Naive thymus-derived CD8-positive, alpha-beta T cell (primary cell): ENCODE results near the gene FOXF2. TPM values are rescaled to one million over a fixed set of nuclear protein-coding genes. Genes with fewer than 3 reads are reported as not detected.

Experiments used
- ATAC-seq, 2 donors: fragments of 150-1000 bp; cut with Tn5 transposase in 1 of 2; sonication (Bioruptor Pico), chemical (Tn5 transposase) in 1 of 2; 1 replicate in 1 of 2; 2 replicates in 1 of 2; pipeline ENCODE4 v1.10.0; 2021; ENCODE audit warnings: mild to moderate bottlenecking in 2 of 2, moderate library complexity in 2 of 2
- POLR2A ChIA-PET: fragments of 350-600 bp; sonication (Branson Sonifier 250); formaldehyde crosslinking; loops from one replicate; lab custom pipeline; 2021; ENCODE audit warnings: antibody characterized with exemption; lab: Charles Lee
- DNase-seq, 10 donors: peaks; one replicate each; pipeline versions ENCODE4 v3.0.0 to v3.0.0-alpha.2; 2020 to 2022
- H3K27ac Mint-ChIP-seq, 10 donors: one replicate each; pipeline ENCODE4 v1.8.0; 2020 to 2022; ENCODE audit warnings: mild to moderate bottlenecking in 10 of 10, mixed read lengths in 10 of 10, moderate library complexity in 4 of 10, inconsistent platforms in 1 of 10
- H3K27me3 Mint-ChIP-seq, 5 donors: one replicate each; pipeline ENCODE4 v1.8.0; 2021 to 2022; ENCODE audit warnings: mixed read lengths in 5 of 5
- H3K36me3 Mint-ChIP-seq, 3 donors: one replicate each; pipeline ENCODE4 v1.8.0; 2020 to 2022; ENCODE audit warnings: mixed read lengths in 3 of 3, mild to moderate bottlenecking in 2 of 3, inconsistent platforms in 1 of 3
- H3K4me1 Mint-ChIP-seq, 4 donors: one replicate each; pipeline ENCODE4 v1.8.0; 2021 to 2022; ENCODE audit warnings: mixed read lengths in 4 of 4
- H3K4me3 Mint-ChIP-seq, 10 donors: one replicate each; pipeline ENCODE4 v1.8.0; 2020 to 2022; ENCODE audit warnings: mild to moderate bottlenecking in 10 of 10, mixed read lengths in 10 of 10, moderate library complexity in 6 of 10, inconsistent platforms in 1 of 10
- H3K9me3 Mint-ChIP-seq, 9 donors: one replicate each; pipeline ENCODE4 v1.8.0; 2020 to 2022; ENCODE audit warnings: mixed read lengths in 9 of 9, mild to moderate bottlenecking in 3 of 9, inconsistent platforms in 1 of 9, moderate library complexity in 1 of 9
- polyA plus RNA-seq, 3 donors: library from polyadenylated mRNA; unstranded; fragments of 300-500 nt; fragmentation: Illumina TruSeq; gene quantifications; one replicate each; pipeline ENCODE4 v1.2.3, GENCODE V29; 2021
- total RNA-seq, 8 experiments: library from RNA in 2 of 8; stranded (reverse) in 2 of 8; gene quantifications; one replicate each; pipeline ENCODE4 v1.2.3 and lab custom pipeline; 2021 to 2026

The FOXF2 gene
- total and polyA plus RNA-seq, 5 experiments from 2014 or later: not detected

DNA sequence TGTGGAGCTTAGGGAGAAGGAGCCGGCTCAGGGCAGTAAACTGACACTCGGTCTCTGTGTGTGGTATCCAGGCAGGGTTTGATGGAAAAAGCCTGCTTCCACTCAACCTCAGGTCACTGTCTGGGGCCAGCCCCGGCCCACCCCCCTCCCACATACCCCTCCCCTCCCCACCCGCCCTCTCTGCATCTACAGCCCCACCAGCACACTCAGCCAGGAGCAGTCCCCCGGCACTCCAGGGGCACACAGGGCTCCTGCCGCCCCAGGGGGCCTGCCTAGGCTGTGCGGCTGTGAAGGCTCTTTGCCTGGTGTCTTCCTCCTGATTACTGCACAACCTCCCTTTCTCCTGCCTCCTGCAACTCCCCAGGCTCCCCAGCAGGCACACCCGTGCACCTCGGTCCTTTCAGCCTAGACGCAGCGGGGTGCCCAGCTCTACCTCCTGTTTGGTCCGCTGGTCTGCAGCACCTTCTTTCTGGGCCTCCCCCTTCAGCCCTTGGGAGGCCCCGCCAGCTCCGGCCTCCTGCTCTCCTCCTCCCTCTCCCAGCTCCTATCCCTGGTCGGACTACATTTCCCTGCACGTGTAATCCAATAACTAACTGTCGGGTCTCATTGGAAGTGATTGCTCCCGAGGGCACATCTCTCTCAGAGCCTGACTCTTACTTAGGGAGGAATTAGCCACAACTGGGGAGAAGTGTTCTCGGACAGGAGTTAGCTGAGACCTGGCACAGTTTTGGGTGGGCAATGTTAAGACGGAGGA is 1.3 kb upstream of the FOXF2 start:
- no peaks in the 10 kb centered on the region for H3K9me3 Mint-ChIP-seq
- peaks cover 37 to 81% (median 65%) of the 10 kb centered on the region in 5 donors for H3K27me3 Mint-ChIP-seq
- peaks cover 15 to 36% (median 33%) of the 10 kb centered on the region in 4 donors for H3K4me1 Mint-ChIP-seq
- H3K27ac Mint-ChIP-seq: peak overlapping the region in 1 of 10 donors; percentile 42
- H3K4me3 Mint-ChIP-seq: peak overlapping the region; percentile 7 to 88 (median 78)
- ATAC-seq (peak in 1 of 2 donors; percentile 34), DNase-seq (no peak)
- POLR2A ChIA-PET: no interaction called here
- H3K36me3 Mint-ChIP-seq: peaks cover 0 to 5% (median 2%) of the 10 kb centered on the region in 3 donors

DNA sequence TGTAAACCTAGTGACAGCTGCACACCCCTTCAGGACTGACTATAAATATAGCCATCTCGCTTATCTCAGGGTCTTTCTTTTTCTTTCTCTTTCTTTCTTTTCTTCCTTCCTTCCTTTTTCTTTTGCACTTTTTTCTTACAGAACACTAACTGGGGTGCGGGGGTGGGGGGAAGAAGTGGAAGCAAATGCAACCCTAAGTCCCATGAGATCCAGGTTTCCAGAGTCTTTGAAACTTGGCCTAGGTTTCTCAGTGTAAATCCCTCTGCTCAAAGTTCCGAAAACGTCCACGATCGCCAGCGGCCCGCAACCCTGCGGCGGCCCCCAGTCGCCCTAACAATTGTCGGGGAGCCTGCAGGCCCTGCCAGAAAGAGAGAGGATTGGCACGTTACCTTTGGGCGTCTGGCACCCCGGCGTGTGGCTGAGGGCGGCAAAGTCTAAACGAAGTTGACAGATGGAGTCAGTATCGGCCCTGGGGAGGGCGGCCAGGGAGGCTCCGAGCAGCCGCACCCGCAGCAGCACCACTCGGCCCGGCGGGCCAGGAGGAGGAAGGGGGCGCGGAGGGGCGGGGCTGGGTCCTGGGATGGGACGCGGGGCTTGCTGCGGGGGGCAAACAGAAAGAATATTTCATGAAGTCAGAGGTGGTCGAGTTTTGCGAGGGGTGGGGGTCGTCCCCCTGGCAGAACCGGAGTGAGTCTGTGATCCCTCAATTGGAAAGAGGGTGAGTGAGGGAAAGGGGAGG is 577 bp upstream of the FOXF2 start:
- Mint-ChIP-seq H3K27me3 (peaks cover 35 to 81% (median 65%) of the 10 kb centered on the region in 5 donors), H3K27ac (peak overlapping the region in 3 of 10 donors; percentile 10 to 73 (median 42)), H3K4me3 (peak overlapping the region; percentile 70 to 88 (median 78)), H3K4me1 (peaks cover 15 to 36% (median 32%) of the 10 kb centered on the region in 4 donors), H3K36me3 (peaks cover 0 to 5% (median 2%) of the 10 kb centered on the region in 3 donors), H3K9me3 (no peaks in the 10 kb centered on the region)
- POLR2A ChIA-PET: no interaction called here
- no peak for ATAC-seq
- no peak for DNase-seq

DNA sequence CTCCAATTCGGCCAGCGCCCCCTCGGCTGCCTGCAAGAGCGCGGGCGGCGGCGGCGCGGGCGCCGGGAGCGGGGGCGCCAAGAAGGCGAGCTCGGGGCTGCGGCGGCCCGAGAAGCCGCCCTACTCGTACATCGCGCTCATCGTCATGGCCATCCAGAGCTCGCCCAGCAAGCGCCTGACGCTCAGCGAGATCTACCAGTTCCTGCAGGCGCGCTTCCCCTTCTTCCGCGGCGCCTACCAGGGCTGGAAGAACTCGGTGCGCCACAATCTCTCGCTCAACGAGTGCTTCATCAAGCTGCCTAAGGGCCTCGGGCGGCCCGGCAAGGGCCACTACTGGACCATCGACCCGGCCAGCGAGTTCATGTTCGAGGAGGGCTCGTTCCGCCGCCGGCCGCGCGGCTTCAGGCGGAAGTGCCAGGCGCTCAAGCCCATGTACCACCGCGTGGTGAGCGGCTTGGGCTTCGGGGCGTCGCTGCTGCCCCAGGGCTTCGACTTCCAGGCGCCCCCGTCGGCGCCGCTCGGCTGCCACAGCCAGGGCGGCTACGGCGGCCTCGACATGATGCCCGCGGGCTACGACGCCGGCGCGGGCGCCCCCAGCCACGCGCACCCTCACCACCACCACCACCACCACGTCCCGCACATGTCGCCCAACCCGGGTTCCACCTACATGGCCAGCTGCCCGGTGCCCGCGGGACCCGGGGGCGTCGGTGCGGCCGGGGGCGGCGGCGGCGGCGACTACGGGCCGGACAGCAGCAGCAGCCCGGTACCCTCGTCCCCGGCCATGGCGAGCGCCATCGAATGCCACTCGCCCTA is 963 bp downstream of the FOXF2 start:
- Mint-ChIP-seq H3K27ac (no peak overlapping the region), H3K9me3 (no peaks in the 10 kb centered on the region), H3K4me1 (peaks cover 12 to 34% (median 31%) of the 10 kb centered on the region in 4 donors), H3K4me3 (peak overlapping the region; percentile 50 to 86 (median 78)), H3K36me3 (peaks cover 0 to 2% (median 2%) of the 10 kb centered on the region in 3 donors), H3K27me3 (peaks cover 42 to 87% (median 66%) of the 10 kb centered on the region in 5 donors)
- POLR2A ChIA-PET: no interaction called here
- no peak for DNase-seq
- ATAC-seq: peak; percentile 39 to 48

DNA sequence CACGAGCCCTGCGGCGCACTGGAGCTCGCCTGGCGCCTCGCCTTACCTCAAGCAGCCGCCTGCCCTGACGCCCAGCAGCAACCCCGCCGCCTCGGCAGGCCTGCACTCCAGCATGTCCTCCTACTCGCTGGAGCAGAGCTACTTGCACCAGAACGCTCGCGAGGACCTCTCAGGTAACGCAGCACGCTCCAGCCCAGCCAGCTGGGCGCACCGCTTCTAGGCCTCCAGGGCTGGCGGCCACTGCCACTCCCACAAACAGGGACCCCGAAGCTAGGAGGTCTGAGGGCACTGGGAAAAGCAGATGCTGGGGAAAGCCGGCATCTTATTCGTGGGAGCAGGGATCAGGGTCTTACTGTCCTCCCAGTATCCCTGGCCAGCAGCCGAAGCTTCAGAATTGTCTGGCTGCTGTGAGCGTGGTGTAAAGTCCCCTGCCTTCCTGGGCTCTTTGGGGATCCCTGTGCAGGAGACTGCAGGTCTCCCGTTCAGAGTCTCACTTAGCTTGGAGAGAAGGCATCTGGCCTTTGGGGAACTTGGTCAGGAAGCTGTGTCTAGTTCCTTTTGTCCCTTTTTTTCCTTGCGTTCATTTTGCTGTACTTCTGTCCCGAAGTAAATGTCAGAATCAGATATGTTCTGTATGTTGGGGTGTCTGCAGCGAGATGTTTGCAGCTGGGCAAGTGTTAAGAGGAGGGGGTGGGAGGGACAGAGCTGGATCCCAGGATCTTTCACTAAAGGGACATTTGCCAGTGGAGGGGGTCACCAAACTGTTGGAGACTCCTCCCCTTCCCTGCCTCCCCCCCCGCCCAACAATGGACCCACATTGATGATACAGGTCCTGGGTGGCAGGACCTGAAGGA is 1.8 kb downstream of the FOXF2 start:
- DNase-seq: no peak
- H3K9me3 Mint-ChIP-seq: no peaks in the 10 kb centered on the region
- H3K27me3 Mint-ChIP-seq: peaks cover 41 to 87% (median 64%) of the 10 kb centered on the region in 5 donors
- H3K27ac Mint-ChIP-seq: no peak overlapping the region
- POLR2A ChIA-PET: no interaction called here
- peaks cover 11 to 32% (median 26%) of the 10 kb centered on the region in 4 donors for H3K4me1 Mint-ChIP-seq
- H3K4me3 Mint-ChIP-seq: peak overlapping the region in 9 of 10 donors; percentile 1 to 71 (median 50)
- no peak for ATAC-seq
- peaks cover 0 to 2% (median 2%) of the 10 kb centered on the region in 3 donors for H3K36me3 Mint-ChIP-seq

DNA sequence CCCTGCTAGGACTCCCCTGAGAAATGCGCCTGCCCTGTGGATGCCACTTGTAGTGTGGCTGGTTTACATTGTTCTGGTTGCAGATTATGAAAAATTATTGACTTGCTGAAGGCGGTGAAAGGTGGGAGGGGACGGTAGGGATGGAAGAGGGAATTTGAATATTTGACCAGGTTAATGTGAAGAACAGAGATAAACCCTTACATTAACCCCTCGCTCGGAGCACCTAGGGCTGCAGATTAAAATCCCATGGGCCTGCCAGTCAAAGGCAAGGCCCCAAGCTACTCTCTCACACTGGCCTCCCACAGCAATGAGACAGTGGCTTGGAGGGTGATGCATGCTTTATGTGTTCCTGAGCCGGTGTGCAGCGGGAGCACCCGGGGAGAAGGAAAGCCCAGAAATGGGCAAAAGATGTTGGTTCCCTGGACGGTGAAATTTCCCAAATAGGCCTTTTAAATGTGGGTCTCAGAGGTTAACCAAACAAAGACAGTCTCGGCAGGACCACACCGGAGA is 2.5 kb downstream of the FOXF2 start:
- Mint-ChIP-seq H3K9me3 (no peaks in the 10 kb centered on the region), H3K36me3 (peaks cover 0 to 2% (median 2%) of the 10 kb centered on the region in 3 donors), H3K27ac (no peak overlapping the region), H3K27me3 (peaks cover 44 to 87% (median 64%) of the 10 kb centered on the region in 5 donors), H3K4me3 (peak overlapping the region in 7 of 10 donors; percentile 1 to 60 (median 12)), H3K4me1 (peaks cover 14 to 34% (median 28%) of the 10 kb centered on the region in 4 donors)
- ATAC-seq: no peak
- DNase-seq: no peak
- POLR2A ChIA-PET: no interaction called here

DNA sequence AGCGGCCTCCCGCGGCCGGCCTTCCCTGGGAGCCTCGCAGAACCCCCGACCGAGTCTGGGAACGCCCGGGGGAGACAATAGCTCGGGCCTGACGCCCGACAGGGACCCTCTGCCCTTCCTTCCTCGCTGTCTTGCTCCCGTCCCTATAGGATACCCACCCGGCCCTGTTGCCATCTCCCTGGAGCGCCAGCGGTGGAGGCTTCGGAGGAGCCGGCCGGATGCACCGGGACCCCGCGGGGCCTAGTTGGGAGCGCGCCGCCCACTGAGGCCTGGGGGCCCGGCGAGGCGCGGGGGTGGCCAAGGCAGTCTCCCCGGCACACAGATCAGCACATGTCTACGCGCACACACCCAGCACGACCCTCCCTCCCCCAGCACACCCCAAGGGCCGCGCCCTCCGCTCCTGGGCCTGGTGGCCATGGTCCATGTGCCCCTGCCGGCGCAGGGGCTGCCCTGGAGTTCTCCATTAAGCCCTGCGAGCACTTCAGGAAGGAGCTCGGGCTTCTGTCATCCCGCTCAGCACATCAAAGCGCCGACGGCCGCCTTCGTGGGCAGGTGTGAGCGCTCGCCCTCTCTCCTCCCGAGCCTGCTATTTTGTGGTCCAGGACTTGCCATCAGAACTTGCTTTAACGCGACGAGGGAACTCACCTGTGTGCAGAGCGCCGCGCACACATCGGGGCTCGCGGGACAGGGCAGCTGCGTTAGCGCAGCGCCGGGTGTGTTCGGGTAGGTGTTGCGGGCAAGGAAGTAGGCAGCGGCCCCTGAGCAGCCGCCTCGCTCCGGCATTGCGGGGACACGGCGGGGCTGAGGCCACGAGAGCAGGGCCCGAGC is 3.7 kb downstream of the FOXF2 start:
- POLR2A ChIA-PET: no interaction called here
- Mint-ChIP-seq H3K4me3 (peak overlapping the region in 3 of 10 donors; percentile 30 to 49 (median 41)), H3K36me3 (peaks cover 0 to 2% (median 2%) of the 10 kb centered on the region in 3 donors), H3K27me3 (peaks cover 46 to 87% (median 63%) of the 10 kb centered on the region in 5 donors), H3K9me3 (no peaks in the 10 kb centered on the region), H3K4me1 (peaks cover 16 to 30% (median 28%) of the 10 kb centered on the region in 4 donors), H3K27ac (no peak overlapping the region)
- no peak for DNase-seq
- no peak for ATAC-seq

DNA sequence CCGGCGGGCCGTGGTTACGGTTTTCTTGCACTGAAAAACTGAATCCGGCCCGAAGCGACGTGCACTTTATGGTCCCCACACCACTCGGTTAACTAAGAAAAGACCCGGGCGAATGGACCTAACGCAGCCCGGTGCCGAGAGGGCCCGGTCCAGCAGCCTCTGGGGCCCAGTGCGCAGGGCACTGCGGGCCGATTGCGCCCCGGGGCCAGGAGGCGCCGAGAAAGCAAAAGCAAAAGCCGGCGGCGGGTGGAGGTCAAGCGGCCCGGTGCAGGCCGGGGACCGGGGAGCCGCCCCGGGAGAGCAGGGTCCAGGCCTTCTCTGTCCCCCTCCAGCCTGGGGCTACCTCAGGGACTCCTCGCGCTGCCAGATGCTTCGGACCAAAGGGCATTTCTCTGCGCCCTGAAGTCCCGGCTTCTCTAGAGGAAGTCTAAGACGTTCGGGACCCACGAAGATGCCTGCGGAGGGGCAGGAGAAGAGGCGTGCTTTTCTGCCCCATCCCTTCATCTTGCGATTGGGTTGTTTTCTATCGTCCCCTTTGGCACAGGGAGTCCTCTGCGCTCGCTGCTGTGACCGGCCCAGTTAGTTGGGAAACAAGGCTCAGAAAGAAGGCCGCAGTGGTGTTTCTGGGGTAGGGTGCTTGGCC is 4.4 kb downstream of the FOXF2 start:
- Mint-ChIP-seq H3K4me1 (peaks cover 10 to 23% (median 20%) of the 10 kb centered on the region in 4 donors), H3K27ac (no peak overlapping the region), H3K36me3 (peaks cover 0 to under 1% (median under 1%) of the 10 kb centered on the region in 3 donors), H3K4me3 (peak overlapping the region in 4 of 10 donors; percentile 30 to 49 (median 38)), H3K9me3 (no peaks in the 10 kb centered on the region), H3K27me3 (peaks cover 42 to 86% (median 58%) of the 10 kb centered on the region in 5 donors)
- POLR2A ChIA-PET: no interaction called here
- DNase-seq (no peak), ATAC-seq (no peak)

DNA sequence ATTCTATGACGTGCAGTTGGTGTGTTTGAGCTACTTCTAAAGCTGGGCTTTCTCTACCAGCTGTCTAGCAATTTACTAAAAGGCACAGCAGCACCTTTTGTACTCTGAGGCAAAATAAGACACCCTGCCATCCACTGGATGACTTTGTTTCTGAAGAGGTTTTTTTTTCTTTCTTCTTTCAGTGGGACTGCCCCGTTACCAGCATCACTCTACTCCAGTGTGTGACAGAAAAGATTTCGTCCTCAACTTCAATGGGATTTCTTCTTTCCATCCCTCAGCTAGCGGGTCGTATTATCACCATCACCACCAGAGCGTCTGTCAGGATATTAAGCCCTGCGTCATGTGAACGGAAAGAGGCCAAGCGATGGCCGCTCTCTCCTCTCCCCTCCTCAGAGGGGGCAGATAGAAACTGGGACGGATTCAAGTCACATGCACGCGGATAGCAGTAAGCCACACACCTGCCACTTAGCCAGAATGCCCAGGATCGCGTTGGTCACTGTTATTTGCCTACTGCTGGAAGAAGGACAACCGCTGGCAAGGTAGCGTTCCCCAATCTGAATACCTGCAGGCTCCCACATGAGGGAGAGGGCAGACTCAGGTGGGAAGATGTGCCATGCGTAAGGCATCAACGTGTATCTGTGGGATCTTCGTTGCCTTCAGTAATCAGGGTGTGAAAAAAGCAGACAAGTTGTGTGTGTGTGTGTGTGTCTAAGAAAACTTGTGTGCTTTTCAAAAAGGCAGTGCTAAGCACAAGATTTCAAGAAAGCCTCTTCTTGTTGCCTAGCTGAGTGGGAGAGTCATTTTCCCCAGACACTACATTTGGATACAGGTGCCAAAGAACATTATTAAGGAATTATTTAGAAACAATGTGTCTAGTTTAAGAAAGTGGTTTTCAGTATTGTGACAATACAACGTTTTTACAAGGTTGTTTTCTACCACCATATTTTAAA is 5.4 kb downstream of the FOXF2 start:
- Mint-ChIP-seq H3K9me3 (no peaks in the 10 kb centered on the region), H3K4me3 (no peak overlapping the region), H3K4me1 (peaks cover 8 to 19% (median 16%) of the 10 kb centered on the region in 4 donors), H3K27me3 (peaks cover 44 to 85% (median 59%) of the 10 kb centered on the region in 5 donors), H3K36me3 (no peaks in the 10 kb centered on the region), H3K27ac (no peak overlapping the region)
- POLR2A ChIA-PET: no interaction called here
- ATAC-seq (no peak), DNase-seq (no peak)

DNA sequence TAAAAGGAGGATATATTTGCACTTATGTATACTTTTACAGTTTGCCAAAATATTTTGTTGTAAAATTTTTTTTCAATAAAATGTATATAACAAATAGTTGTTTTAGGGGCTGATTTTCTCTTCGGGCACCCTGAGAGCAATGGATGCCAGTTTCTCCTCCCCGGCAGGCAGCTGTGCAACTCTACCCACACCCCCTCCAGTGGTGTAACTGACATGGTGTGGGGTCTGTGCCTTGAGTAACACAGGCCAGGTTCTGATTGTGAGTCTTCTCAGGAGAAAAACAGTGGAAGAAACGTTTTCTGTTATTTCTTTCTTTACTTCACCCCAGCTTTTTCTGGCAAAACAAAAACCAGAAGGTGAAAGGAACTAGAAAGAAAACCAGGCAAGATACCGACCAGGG is 6.1 kb downstream of the FOXF2 start:
- Mint-ChIP-seq H3K27me3 (peaks cover 42 to 79% (median 56%) of the 10 kb centered on the region in 5 donors), H3K27ac (no peak overlapping the region), H3K36me3 (no peaks in the 10 kb centered on the region), H3K4me3 (no peak overlapping the region), H3K9me3 (no peaks in the 10 kb centered on the region), H3K4me1 (peaks cover 6 to 16% (median 12%) of the 10 kb centered on the region in 4 donors)
- POLR2A ChIA-PET: no interaction called here
- DNase-seq: no peak
- ATAC-seq: no peak
